GM23248 (cell line): ENCODE data around the gene CRYBB3.

Source experiments
- EZH2 ChIP-seq: fragments of 200-600 bp; sonication (generic); IDR thresholded peaks from 2 replicates; pipeline ENCODE4 v1.6.1; 2018; ENCODE audit warnings: antibody characterized with exemption, mild to moderate bottlenecking; ENCODE audit not compliant: insufficient read depth, poor library complexity, severe bottlenecking
- EZH2phosphoT487 ChIP-seq: fragments of 200-600 bp; sonication (generic); IDR thresholded peaks from 2 replicates; pipeline ENCODE4 v1.6.1; 2018; ENCODE audit warnings: antibody characterized with exemption, moderate library complexity, mild to moderate bottlenecking, low read depth; ENCODE audit not compliant: insufficient read depth

GRCh38 chr22:25165785-25166184 is 33.9 kb upstream of the CRYBB3 start:
- TF ChIP-seq EZH2phosphoT487: no peak
- no peak for TF ChIP-seq EZH2
